B cell (primary cell): ENCODE data around the gene ELAVL4. TPM values are rescaled to one million over a fixed set of nuclear protein-coding genes. Genes with fewer than 3 reads are reported as not detected.

Experiments used
- ATAC-seq: fragments of 200-7000 bp; cut with Tn5 transposase; one replicate; pipeline ENCODE4 v1.10.0; 2021; ENCODE audit warnings: low read depth, mild to moderate bottlenecking, moderate number of reproducible peaks, moderate library complexity
- CTCF ChIA-PET: fragments of 350-600 bp; sonication (Branson Sonifier 250); formaldehyde crosslinking; loops from one replicate; lab custom pipeline; 2021; ENCODE audit warnings: antibody characterized with exemption, inconsistent platforms; lab: Charles Lee
- POLR2A ChIA-PET: fragments of 350-600 bp; sonication (Branson Sonifier 250); formaldehyde crosslinking; loops from one replicate; lab custom pipeline; 2021; ENCODE audit warnings: antibody characterized with exemption; lab: Charles Lee
- DNase-seq: peaks from one replicate; pipeline ENCODE4 v3.0.0; 2013
- H2AFZ ChIP-seq: 2 replicates; pipeline ENCODE4 v1.6.1; 2012; ENCODE audit warnings: mild to moderate bottlenecking, low read depth, low read length; ENCODE audit not compliant: insufficient read depth, poor library complexity, severe bottlenecking
- H3K27ac ChIP-seq, 2 donors: 1 replicate in 1 of 2; 2 replicates in 1 of 2; pipeline ENCODE4 v1.5.1; 2012 to 2013; ENCODE audit warnings: low read length in 2 of 2, mild to moderate bottlenecking in 2 of 2, moderate library complexity in 1 of 2
- H3K27me3 ChIP-seq, 4 experiments: fragments of 200-600 bp in 1 of 4; sonication (generic) in 1 of 4; replicated peaks in 1 of 4; 1 replicate in 2 of 4; 2 replicates in 2 of 4; pipeline versions ENCODE4 v1.6.1 to v1.7.0; 2013 to 2016; ENCODE audit warnings: low read length in 3 of 4, mild to moderate bottlenecking in 2 of 4, mixed read lengths in 1 of 4, moderate library complexity in 1 of 4; ENCODE audit not compliant: insufficient read depth in 4 of 4, control insufficient read depth in 3 of 4; ENCODE audit errors: control extremely low read depth in 1 of 4
- H3K36me3 ChIP-seq, 2 experiments: replicated peaks in 1 of 2; 1 replicate in 1 of 2; 2 replicates in 1 of 2; pipeline versions ENCODE4 v1.6.1 to v1.7.1; 2013; ENCODE audit warnings: low read length in 1 of 2; ENCODE audit not compliant: insufficient read depth in 2 of 2, control insufficient read depth in 1 of 2; ENCODE audit errors: control extremely low read depth in 1 of 2, extremely low read depth in 1 of 2
- H3K4me1 ChIP-seq, 2 donors: fragments of 200-600 bp in 1 of 2; sonication (generic) in 1 of 2; 1 replicate in 1 of 2; 2 replicates in 1 of 2; pipeline versions ENCODE4 v1.5.1 to v1.6.1; 2013 to 2017; ENCODE audit warnings: low read length in 2 of 2; ENCODE audit not compliant: control insufficient read depth in 2 of 2, insufficient read depth in 2 of 2
- H3K4me2 ChIP-seq: replicated peaks from 2 replicates; pipeline ENCODE3; 2012; ENCODE audit warnings: mild to moderate bottlenecking, low read depth, low read length; ENCODE audit not compliant: poor library complexity, severe bottlenecking
- H3K4me3 ChIP-seq, 5 experiments: fragments of 200-600 bp in 1 of 5; sonication (generic) in 1 of 5; 1 replicate in 3 of 5; 2 replicates in 2 of 5; pipeline versions ENCODE4 v1.5.1 to v1.7.0; 2011 to 2016; ENCODE audit warnings: low read length in 4 of 5, mild to moderate bottlenecking in 4 of 5, low read depth in 2 of 5, control low read depth in 1 of 5, moderate library complexity in 1 of 5; ENCODE audit not compliant: insufficient read depth in 1 of 5; ENCODE audit errors: control extremely low read depth in 1 of 5, extremely low read depth in 1 of 5
- H3K79me2 ChIP-seq: fragments of 200-600 bp; sonication (generic); one replicate; pipeline ENCODE4 v1.6.0; 2016; ENCODE audit warnings: low read length; ENCODE audit not compliant: control insufficient read depth, insufficient read depth
- H3K9ac ChIP-seq: fragments of 200-600 bp; sonication (generic); 2 replicates; pipeline ENCODE4 v1.6.1; 2017; ENCODE audit warnings: mild to moderate bottlenecking, low read length, moderate library complexity
- H3K9me3 ChIP-seq, 3 donors: one replicate each; pipeline versions ENCODE4 v1.6.1 to v1.7.1; 2013; ENCODE audit warnings: low read length in 2 of 3; ENCODE audit not compliant: control insufficient read depth in 2 of 3, insufficient read depth in 1 of 3; ENCODE audit errors: control extremely low read depth in 1 of 3
- H4K20me1 ChIP-seq: 2 replicates; pipeline ENCODE4 v1.6.0; 2012; ENCODE audit warnings: mild to moderate bottlenecking, low read length; ENCODE audit not compliant: insufficient read depth, control insufficient read depth, poor library complexity, severe bottlenecking
- H3K27ac Mint-ChIP-seq: one replicate; pipeline ENCODE4 v1.8.0; 2021; ENCODE audit warnings: mixed read lengths
- H3K27me3 Mint-ChIP-seq: one replicate; pipeline ENCODE4 v1.8.0; 2021; ENCODE audit warnings: mixed read lengths
- H3K4me1 Mint-ChIP-seq: one replicate; pipeline ENCODE4 v1.8.0; 2021; ENCODE audit warnings: mixed read lengths
- H3K4me3 Mint-ChIP-seq: one replicate; pipeline ENCODE4 v1.8.0; 2021; ENCODE audit warnings: mixed read lengths
- H3K9me3 Mint-ChIP-seq: one replicate; pipeline ENCODE4 v1.8.0; 2022; ENCODE audit warnings: mixed read lengths; ENCODE audit not compliant: insufficient read depth
- CTCF ChIP-seq: fragments of 200-600 bp; IDR thresholded peaks from one replicate; pipeline ENCODE4 v1.8.0; 2022; ENCODE audit warnings: antibody characterized with exemption, mild to moderate bottlenecking
- EZH2 ChIP-seq: IDR thresholded peaks from 2 replicates; pipeline ENCODE4 v1.6.1; 2012; ENCODE audit warnings: borderline replicate concordance, low read depth, mild to moderate bottlenecking, moderate library complexity, low read length; ENCODE audit not compliant: insufficient read depth, poor library complexity, severe bottlenecking
- WGBS: methylation state at CpG from one replicate; pipeline ENCODE4 v1.1.5; 2013; ENCODE audit warnings: missing lambda C conversion rate; ENCODE audit not compliant: insufficient coverage; 5-methylcytosine and 5-hydroxymethylcytosine counted together
- intact Hi-C: fragments of 100-400 bp; cut with micrococcal nuclease; formaldehyde crosslinking; loops from one replicate; pipeline ENCODE4 v1.10.0; 2022
- polyA plus RNA-seq: library from polyadenylated mRNA; depleted of rRNA; stranded (reverse); fragments of >200 nt; gene quantifications from 2 replicates; pipeline ENCODE4 v1.2.3, GENCODE V29; 2012
- total RNA-seq, 2 donors: library from RNA; stranded (reverse); fragments of 120-200 nt in 1 of 2; gene quantifications; 1 replicate in 1 of 2; 2 replicates in 1 of 2; pipeline versions ENCODE4 v1.2.3 to v1.2.4, GENCODE V29; 2013 to 2022

Gene ELAVL4
- total and polyA plus RNA-seq, 2 donors (not counting 1 experiment from before 2014, with no cell fraction given) = not detected

GRCh38 chr1:50208756-50209155 lies 100.0 kb downstream of the ELAVL4 start:
- Histone ChIP-seq H4K20me1 (no peaks in the 10 kb centered on the region), H3K4me1 (no peaks in the 10 kb centered on the region), H3K9ac (no peak overlapping the region), H3K4me3 (no peak overlapping the region), H3K4me2 (no peak overlapping the region), H2AFZ (no peak overlapping the region), H3K79me2 (no peaks in the 10 kb centered on the region), H3K27me3 (no peaks in the 10 kb centered on the region), H3K9me3 (no peaks in the 10 kb centered on the region), H3K27ac (no peak overlapping the region), H3K36me3 (no peaks in the 10 kb centered on the region)
- H3K27me3 Mint-ChIP-seq = peaks cover 4% of the 10 kb centered on the region
- no CpG with 5 or more reads among the region's 1 CpG for whole genome bisulfite sequencing
- intact Hi-C loops = no loop called here
- CTCF ChIA-PET = no interaction called here
- no peak for TF ChIP-seq CTCF
- TF ChIP-seq EZH2 = no peak
- H3K27ac Mint-ChIP-seq = no peak overlapping the region
- ATAC-seq (no peak), DNase-seq (no peak)
- POLR2A ChIA-PET = no interaction called here
- H3K4me3 Mint-ChIP-seq = no peak overlapping the region
- H3K9me3 Mint-ChIP-seq = no peaks in the 10 kb centered on the region
- no peaks in the 10 kb centered on the region for H3K4me1 Mint-ChIP-seq

GRCh38 chr1:50209749-50210148 lies 101.0 kb downstream of the ELAVL4 start:
- Histone ChIP-seq H3K4me3 (no peak overlapping the region), H3K4me2 (no peak overlapping the region), H3K4me1 (no peaks in the 10 kb centered on the region), H3K27ac (no peak overlapping the region), H4K20me1 (no peaks in the 10 kb centered on the region), H3K27me3 (no peaks in the 10 kb centered on the region), H2AFZ (no peak overlapping the region), H3K9me3 (no peaks in the 10 kb centered on the region), H3K36me3 (no peaks in the 10 kb centered on the region), H3K79me2 (no peaks in the 10 kb centered on the region), H3K9ac (no peak overlapping the region)
- intact Hi-C loops = no loop called here
- ATAC-seq (no peak), DNase-seq (no peak)
- Mint-ChIP-seq H3K27ac (no peak overlapping the region), H3K9me3 (no peaks in the 10 kb centered on the region), H3K4me3 (no peak overlapping the region), H3K4me1 (no peaks in the 10 kb centered on the region), H3K27me3 (peaks cover 4% of the 10 kb centered on the region)
- TF ChIP-seq EZH2 = no peak
- TF ChIP-seq CTCF = no peak
- CTCF ChIA-PET = no interaction called here
- POLR2A ChIA-PET = no interaction called here
- 69% methylated on average over 1 of the region's 1 CpG for WGBS
